MM.1S (cell line): ENCODE measurements around the gene SGCD.
"Not testable (repeated sequence)": the region's sequence is repeated elsewhere in the genome, so short reads cannot be mapped to it uniquely, and the experiment has no call there.

Experiments
- DNase-seq: peaks from one replicate; pipeline ENCODE4 v3.0.0-alpha.2; 2015
- H2AFZ ChIP-seq: fragments of 300-600 bp; sonication (generic); 2 replicates; pipeline ENCODE4 v1.6.0; 2016; ENCODE audit warnings: antibody characterized with exemption, low read length
- H3F3A ChIP-seq: fragments of 300-600 bp; sonication (generic); 2 replicates; pipeline ENCODE4 v1.6.1; 2016; ENCODE audit warnings: mild to moderate bottlenecking, antibody characterized with exemption, low read length, moderate library complexity, mixed read lengths; ENCODE audit not compliant: insufficient read depth
- H3K27ac ChIP-seq: fragments of 300-600 bp; sonication (generic); 2 replicates; pipeline ENCODE4 v1.5.1; 2016; ENCODE audit warnings: mild to moderate bottlenecking, low read length
- H3K27me3 ChIP-seq: fragments of 300-600 bp; sonication (generic); replicated peaks from 2 replicates; pipeline ENCODE4 v1.6.0; 2016; ENCODE audit warnings: low read length; ENCODE audit not compliant: insufficient read depth
- H3K36me3 ChIP-seq: fragments of 300-600 bp; sonication (generic); replicated peaks from 2 replicates; pipeline ENCODE4 v1.6.1; 2016; ENCODE audit warnings: mild to moderate bottlenecking, low read length, mixed read lengths; ENCODE audit not compliant: insufficient read depth
- H3K4me1 ChIP-seq: fragments of 300-600 bp; sonication (generic); 2 replicates; pipeline ENCODE4 v1.6.1; 2016; ENCODE audit warnings: low read length, mixed read lengths
- H3K4me2 ChIP-seq: fragments of 300-600 bp; sonication (generic); 2 replicates; pipeline ENCODE4 v1.6.0; 2016; ENCODE audit warnings: low read depth, low read length
- H3K4me3 ChIP-seq: fragments of 300-600 bp; sonication (generic); 2 replicates; pipeline ENCODE4 v1.5.1; 2016; ENCODE audit warnings: low read length, mixed read lengths
- H3K79me2 ChIP-seq: fragments of 300-600 bp; sonication (generic); 2 replicates; pipeline ENCODE4 v1.6.1; 2016; ENCODE audit warnings: mixed run types, low read length, mixed read lengths
- H3K9ac ChIP-seq: fragments of 300-600 bp; sonication (generic); 2 replicates; pipeline ENCODE4 v1.6.1; 2016; ENCODE audit warnings: low read length, mixed read lengths
- H3K9me2 ChIP-seq: fragments of 300-600 bp; sonication (generic); replicated peaks from 2 replicates; pipeline ENCODE4 v1.6.1; 2016; ENCODE audit warnings: mild to moderate bottlenecking, low read length, mixed read lengths; ENCODE audit not compliant: insufficient read depth
- H3K9me3 ChIP-seq: fragments of 300-600 bp; sonication (generic); replicated peaks from 2 replicates; pipeline ENCODE4 v1.6.1; 2016; ENCODE audit warnings: mild to moderate bottlenecking, low read length, mixed read lengths; ENCODE audit not compliant: insufficient read depth
- H4K20me1 ChIP-seq: fragments of 300-600 bp; sonication (generic); 2 replicates; pipeline ENCODE4 v1.6.1; 2016; ENCODE audit warnings: mild to moderate bottlenecking, low read length, moderate library complexity, mixed read lengths; ENCODE audit not compliant: insufficient read depth
- CTCF ChIP-seq: fragments of 300-600 bp; sonication (generic); IDR thresholded peaks from 2 replicates; pipeline ENCODE4 v1.5.1; 2016; ENCODE audit warnings: antibody characterized with exemption, low read length, mixed read lengths
- EZH2 ChIP-seq: fragments of 300-600 bp; sonication (generic); optimal IDR thresholded peaks from 2 replicates; pipeline ENCODE3; 2017; ENCODE audit warnings: low read depth, mild to moderate bottlenecking, antibody characterized with exemption, low read length, mixed read lengths
- EZH2phosphoT487 ChIP-seq: fragments of 300-600 bp; sonication (generic); IDR thresholded peaks from 2 replicates; pipeline ENCODE4 v1.6.1; 2018; ENCODE audit warnings: antibody characterized with exemption, low read length

SGCD gene

GRCh38 chr5:156598964-156599363, 272.0 kb downstream of the SGCD start:
- no peaks in the 10 kb centered on the region for H3F3A ChIP-seq
- no peak overlapping the region for H3K4me2 ChIP-seq
- no peak overlapping the region for H3K9ac ChIP-seq
- H3K4me3 ChIP-seq = no peak overlapping the region
- no peaks in the 10 kb centered on the region for H4K20me1 ChIP-seq
- H2AFZ ChIP-seq = no peak overlapping the region
- no peaks in the 10 kb centered on the region for H3K4me1 ChIP-seq
- H3K9me3 ChIP-seq = no peaks in the 10 kb centered on the region
- DNase-seq = no peak
- no peak overlapping the region for H3K27ac ChIP-seq
- no peaks in the 10 kb centered on the region for H3K36me3 ChIP-seq
- no peaks in the 10 kb centered on the region for H3K27me3 ChIP-seq
- no peaks in the 10 kb centered on the region for H3K9me2 ChIP-seq
- TF ChIP-seq EZH2 = no peak
- TF ChIP-seq CTCF = no peak
- no peak for TF ChIP-seq EZH2phosphoT487
- H3K79me2 ChIP-seq = no peaks in the 10 kb centered on the region

- H3F3A ChIP-seq, H3K79me2 ChIP-seq, DNase-seq, H3K36me3 ChIP-seq, H3K4me2 ChIP-seq, H3K4me3 ChIP-seq, H3K9ac ChIP-seq, H4K20me1 ChIP-seq, H3K27me3 ChIP-seq, H3K9me2 ChIP-seq, H2AFZ ChIP-seq, H3K4me1 ChIP-seq, H3K9me3 ChIP-seq, H3K27ac ChIP-seq: not testable (repeated sequence)
Observed at GRCh38 chr5:156610582-156610981, 283.6 kb downstream of the SGCD start.

- H3K4me2 ChIP-seq = peak overlapping the region; percentile 52; the same call in 1 of the 2 replicates
- no peaks in the 10 kb centered on the region for H3K27me3 ChIP-seq
- peak overlapping the region; percentile 17; the same call in 1 of the 2 replicates for H3K27ac ChIP-seq
- H3K4me1 ChIP-seq = peaks cover 11% of the 10 kb centered on the region
- no peaks in the 10 kb centered on the region for H3K9me2 ChIP-seq
- H2AFZ ChIP-seq = peak overlapping the region; percentile 43
- no peak overlapping the region for H3K9ac ChIP-seq
- no peak overlapping the region; the same call in 1 of the 2 replicates for H3K4me3 ChIP-seq
- H3K9me3 ChIP-seq = no peaks in the 10 kb centered on the region
- no peaks in the 10 kb centered on the region for H4K20me1 ChIP-seq
- TF ChIP-seq CTCF (no peak), EZH2 (no peak), EZH2phosphoT487 (no peak)
- no peaks in the 10 kb centered on the region for H3K79me2 ChIP-seq
- no peaks in the 10 kb centered on the region for H3K36me3 ChIP-seq
- H3F3A ChIP-seq = no peaks in the 10 kb centered on the region
- peak; percentile 45 for DNase-seq
Observed at GRCh38 chr5:156615901-156616300, 288.9 kb downstream of the SGCD start.

GRCh38 chr5:156617426-156617825, 290.5 kb downstream of the SGCD start:
- Histone ChIP-seq H2AFZ (no peak overlapping the region), H3K4me1 (peaks cover 16% of the 10 kb centered on the region)

More at GRCh38 chr5:156617426-156617825, 290.5 kb downstream of the SGCD start:
- peaks cover 8% of the 10 kb centered on the region; the same call in 1 of the 2 replicates for H3F3A ChIP-seq
- H3K4me2 ChIP-seq = no peak overlapping the region
- no peak overlapping the region for H3K27ac ChIP-seq
- TF ChIP-seq EZH2phosphoT487 = no peak
- no peak for TF ChIP-seq CTCF
- TF ChIP-seq EZH2 = no peak
- H4K20me1 ChIP-seq = no peaks in the 10 kb centered on the region
- no peak for DNase-seq
- H3K9me2 ChIP-seq = no peaks in the 10 kb centered on the region
- no peak overlapping the region for H3K9ac ChIP-seq
- no peak overlapping the region for H3K4me3 ChIP-seq
- H3K36me3 ChIP-seq = no peaks in the 10 kb centered on the region
- no peaks in the 10 kb centered on the region for H3K27me3 ChIP-seq
- no peaks in the 10 kb centered on the region for H3K9me3 ChIP-seq
- H3K79me2 ChIP-seq = no peaks in the 10 kb centered on the region
